ENCODE measurements around the gene FSD1. TPM values are rescaled to one million over a fixed set of nuclear protein-coding genes. Genes with fewer than 3 reads are reported as not detected.
"Not testable (repeated sequence)": the region's sequence is repeated elsewhere in the genome, so short reads cannot be mapped to it uniquely, and the experiment has no call there.

Gene FSD1
- total RNA-seq, 1 donor from 2014 or later, result 17.7 TPM

- Mint-ChIP-seq H3K4me3 (peak overlapping the region; percentile 70), H3K4me1 (peaks cover 18% of the 10 kb centered on the region), H3K9me3 (no peaks in the 10 kb centered on the region), H3K27ac (peak overlapping the region; percentile 85), H3K36me3 (peaks cover 9% of the 10 kb centered on the region), H3K27me3 (ENCODE audit: low read depth) (peaks cover 8% of the 10 kb centered on the region)
- TF ChIP-seq CTCF (IDR thresholded peaks at IDR 0.05; ENCODE audit: unreplicated experiment), result no peak
- peak; percentile 96 to 98 for DNase-seq (ENCODE audit: low spot score in 2 of 2, unreplicated experiment in 2 of 2)
Measured at GRCh38 chr19:4328243-4328990, 24.0 kb downstream of the FSD1 start.

- H3K27ac Mint-ChIP-seq, result peak overlapping the region; percentile 85
- DNase-seq (ENCODE audit: low spot score in 2 of 2, unreplicated experiment in 2 of 2); H3K36me3 Mint-ChIP-seq: not testable (repeated sequence)
Measured at GRCh38 chr19:4328991-4329681, 24.7 kb downstream of the FSD1 start.

GRCh38 chr19:4329858-4330257, 25.5 kb downstream of the FSD1 start:
- DNase-seq (ENCODE audit: low spot score in 2 of 2, unreplicated experiment in 2 of 2), result no peak
- no peaks in the 10 kb centered on the region for H3K9me3 Mint-ChIP-seq
- peaks cover 11% of the 10 kb centered on the region for H3K36me3 Mint-ChIP-seq
- peaks cover 18% of the 10 kb centered on the region for H3K4me1 Mint-ChIP-seq
- no peak overlapping the region for H3K4me3 Mint-ChIP-seq
- no peak overlapping the region for H3K27ac Mint-ChIP-seq
- peaks cover 8% of the 10 kb centered on the region for H3K27me3 Mint-ChIP-seq (ENCODE audit: low read depth)
- no peak for TF ChIP-seq CTCF (IDR thresholded peaks at IDR 0.05; ENCODE audit: unreplicated experiment)

More at GRCh38 chr19:4328991-4329681, 24.7 kb downstream of the FSD1 start:
- not testable (repeated sequence) for H3K27me3 Mint-ChIP-seq (ENCODE audit: low read depth); H3K9me3 Mint-ChIP-seq
- peaks cover 18% of the 10 kb centered on the region for H3K4me1 Mint-ChIP-seq
- peak overlapping the region; percentile 70 for H3K4me3 Mint-ChIP-seq

- Mint-ChIP-seq H3K4me1 (peaks cover 14% of the 10 kb centered on the region), H3K27ac (no peak overlapping the region), H3K9me3 (no peaks in the 10 kb centered on the region), H3K27me3 (ENCODE audit: low read depth) (no peaks in the 10 kb centered on the region), H3K4me3 (no peak overlapping the region), H3K36me3 (peaks cover 14% of the 10 kb centered on the region)
- no peak for TF ChIP-seq CTCF (IDR thresholded peaks at IDR 0.05; ENCODE audit: unreplicated experiment)
- no peak for DNase-seq (ENCODE audit: low spot score in 2 of 2, unreplicated experiment in 2 of 2)
Measured at GRCh38 chr19:4334929-4335570, 30.7 kb downstream of the FSD1 start.

GRCh38 chr19:4337906-4338440, 33.6 kb downstream of the FSD1 start:
- TF ChIP-seq CTCF (IDR thresholded peaks at IDR 0.05; ENCODE audit: unreplicated experiment), result no peak

More at GRCh38 chr19:4337906-4338440, 33.6 kb downstream of the FSD1 start:
- Mint-ChIP-seq H3K4me1 (peaks cover 20% of the 10 kb centered on the region), H3K27me3 (ENCODE audit: low read depth) (peaks cover 2% of the 10 kb centered on the region), H3K36me3 (peaks cover 12% of the 10 kb centered on the region), H3K27ac (peak overlapping the region; percentile 98), H3K4me3 (peak overlapping the region; percentile 83), H3K9me3 (no peaks in the 10 kb centered on the region)
- DNase-seq (ENCODE audit: low spot score in 2 of 2, unreplicated experiment in 2 of 2), result no peak

Measured in mesothelial cell of epicardium (in vitro differentiated cells).